Left ventricle myocardium inferior (tissue), 1 donor: ENCODE measurements around the gene RHBDD3. TPM values are rescaled to one million over a fixed set of nuclear protein-coding genes. Genes with fewer than 3 reads are reported as not detected.

Experiments
- DNase-seq: peaks from one replicate; pipeline ENCODE4 v3.0.0-alpha.2; 2020
- H3K27ac ChIP-seq: fragments of 200-600 bp; replicated peaks from 2 replicates; pipeline ENCODE4 v1.8.0; 2021
- H3K27me3 ChIP-seq: fragments of 200-600 bp; 2 replicates; pipeline ENCODE4 v1.8.0; 2021; ENCODE audit warnings: low read depth
- H3K36me3 ChIP-seq: fragments of 200-600 bp; 2 replicates; pipeline ENCODE4 v1.8.0; 2021
- H3K4me1 ChIP-seq: fragments of 200-600 bp; 2 replicates; pipeline ENCODE4 v1.8.0; 2021
- H3K4me3 ChIP-seq: fragments of 200-600 bp; 2 replicates; pipeline ENCODE4 v1.8.0; 2021; ENCODE audit warnings: mild to moderate bottlenecking, moderate library complexity
- H3K9me3 ChIP-seq: fragments of 200-600 bp; replicated peaks from 2 replicates; pipeline ENCODE4 v1.8.0; 2021
- intact Hi-C: fragments of 100-400 bp; cut with micrococcal nuclease; formaldehyde crosslinking; loops from one replicate; pipeline ENCODE4 v1.11.0; 2022
- total RNA-seq: library from RNA; stranded (reverse); fragmentation: NEBNext Ultra II Directional; extraction: Animal tissue kit (Norgen Biotek cat#: 25700); gene quantifications from one replicate; pipeline ENCODE4 v1.2.1, GENCODE V29; 2021
- TF ChIP-seq, protein P1 (sequence below): fragments of 200-600 bp; IDR thresholded peaks from 2 replicates; pipeline ENCODE4 v1.8.0; 2021; ENCODE audit warnings: antibody characterized with exemption, mild to moderate bottlenecking, borderline replicate concordance
- donor health status: DM: no; HTN: yes; CAD: no; lungs with severe emphysema.

The RHBDD3 gene
- total RNA-seq, 1 donor from 2014 or later: 15.0 TPM

DNA sequence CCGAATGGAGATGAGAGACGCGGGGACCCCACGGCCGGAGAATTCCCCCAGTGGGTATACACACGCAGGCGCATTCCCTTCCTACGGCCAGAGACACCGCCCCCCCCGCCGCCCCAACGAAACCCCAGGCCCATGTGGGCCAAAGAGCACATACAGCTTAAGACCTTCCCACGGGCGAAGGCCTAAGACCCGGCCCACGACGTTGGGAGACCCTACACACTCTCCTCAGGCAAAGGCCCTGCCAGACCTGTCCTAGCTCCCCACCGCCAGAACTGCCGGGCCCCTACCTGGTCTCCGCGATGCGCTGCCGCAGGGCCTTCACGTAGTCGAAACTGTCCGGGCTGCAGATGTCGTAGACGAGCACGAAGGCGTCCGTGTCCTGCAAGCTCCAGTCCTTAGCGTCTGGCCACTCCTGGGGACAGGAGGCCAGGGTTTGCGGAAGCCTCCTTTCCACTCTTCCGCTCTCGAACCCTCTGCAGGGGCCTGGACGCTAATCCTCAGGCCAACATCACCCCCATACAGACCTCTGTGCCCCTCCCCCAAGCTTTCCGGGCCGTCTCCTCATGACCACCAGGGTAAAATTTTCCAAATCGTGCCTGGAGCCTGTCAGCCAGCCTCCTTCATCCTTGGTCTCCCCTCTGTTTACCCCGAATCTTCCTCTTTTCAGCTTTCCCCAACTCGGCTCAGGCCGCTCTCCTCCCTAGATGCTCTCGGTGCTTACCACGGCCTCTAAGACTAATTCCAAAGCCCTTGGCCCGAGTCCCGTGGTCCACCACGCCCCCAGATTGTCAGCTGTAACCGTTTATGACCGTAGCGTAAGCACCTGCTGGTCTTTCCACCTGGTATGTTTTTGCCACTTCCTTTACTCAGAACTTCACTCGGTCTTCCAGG, 46.0 kb upstream of the RHBDD3 start:
- TF ChIP-seq, protein P1, sequence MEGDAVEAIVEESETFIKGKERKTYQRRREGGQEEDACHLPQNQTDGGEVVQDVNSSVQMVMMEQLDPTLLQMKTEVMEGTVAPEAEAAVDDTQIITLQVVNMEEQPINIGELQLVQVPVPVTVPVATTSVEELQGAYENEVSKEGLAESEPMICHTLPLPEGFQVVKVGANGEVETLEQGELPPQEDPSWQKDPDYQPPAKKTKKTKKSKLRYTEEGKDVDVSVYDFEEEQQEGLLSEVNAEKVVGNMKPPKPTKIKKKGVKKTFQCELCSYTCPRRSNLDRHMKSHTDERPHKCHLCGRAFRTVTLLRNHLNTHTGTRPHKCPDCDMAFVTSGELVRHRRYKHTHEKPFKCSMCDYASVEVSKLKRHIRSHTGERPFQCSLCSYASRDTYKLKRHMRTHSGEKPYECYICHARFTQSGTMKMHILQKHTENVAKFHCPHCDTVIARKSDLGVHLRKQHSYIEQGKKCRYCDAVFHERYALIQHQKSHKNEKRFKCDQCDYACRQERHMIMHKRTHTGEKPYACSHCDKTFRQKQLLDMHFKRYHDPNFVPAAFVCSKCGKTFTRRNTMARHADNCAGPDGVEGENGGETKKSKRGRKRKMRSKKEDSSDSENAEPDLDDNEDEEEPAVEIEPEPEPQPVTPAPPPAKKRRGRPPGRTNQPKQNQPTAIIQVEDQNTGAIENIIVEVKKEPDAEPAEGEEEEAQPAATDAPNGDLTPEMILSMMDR: no peak
- no peaks in the 10 kb centered on the region for H3K36me3 ChIP-seq
- no peak overlapping the region for H3K27ac ChIP-seq
- peak overlapping the region; percentile 67 for H3K4me3 ChIP-seq
- intact Hi-C loops: no loop called here
- peaks cover 34% of the 10 kb centered on the region for H3K27me3 ChIP-seq
- DNase-seq: no peak
- H3K9me3 ChIP-seq: no peaks in the 10 kb centered on the region
- H3K4me1 ChIP-seq: peaks cover 73% of the 10 kb centered on the region

DNA sequence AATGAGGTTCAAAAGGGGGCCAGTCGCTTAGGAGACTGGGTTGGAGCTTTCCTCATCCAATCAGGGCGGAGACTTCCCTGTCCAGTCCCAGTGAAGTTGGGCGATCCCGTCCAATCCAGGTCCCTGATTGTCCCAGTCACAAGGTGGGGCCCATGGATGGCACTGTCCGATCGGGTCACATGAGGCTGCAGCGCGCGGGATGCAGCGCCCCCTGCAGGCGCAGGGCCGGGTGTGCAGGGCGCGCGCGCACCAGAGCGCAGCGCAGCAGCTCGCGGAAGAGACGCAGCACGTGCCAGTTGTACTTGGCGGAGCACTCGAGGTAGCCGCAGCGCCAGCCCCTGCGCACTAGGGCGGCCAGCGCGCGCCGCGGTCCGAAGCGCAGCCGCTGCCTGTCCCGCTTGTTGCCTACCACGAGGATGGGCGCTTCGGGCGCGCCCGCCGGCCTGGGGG, 45.4 kb upstream of the RHBDD3 start:
- Histone ChIP-seq H3K36me3 (no peaks in the 10 kb centered on the region), H3K27me3 (peaks cover 34% of the 10 kb centered on the region), H3K4me1 (peaks cover 79% of the 10 kb centered on the region), H3K27ac (peak overlapping the region; percentile 97), H3K9me3 (no peaks in the 10 kb centered on the region), H3K4me3 (peak overlapping the region; percentile 67)
- intact Hi-C loops: no loop called here
- DNase-seq: no peak
- TF ChIP-seq, protein P1: peak; percentile 69

DNA sequence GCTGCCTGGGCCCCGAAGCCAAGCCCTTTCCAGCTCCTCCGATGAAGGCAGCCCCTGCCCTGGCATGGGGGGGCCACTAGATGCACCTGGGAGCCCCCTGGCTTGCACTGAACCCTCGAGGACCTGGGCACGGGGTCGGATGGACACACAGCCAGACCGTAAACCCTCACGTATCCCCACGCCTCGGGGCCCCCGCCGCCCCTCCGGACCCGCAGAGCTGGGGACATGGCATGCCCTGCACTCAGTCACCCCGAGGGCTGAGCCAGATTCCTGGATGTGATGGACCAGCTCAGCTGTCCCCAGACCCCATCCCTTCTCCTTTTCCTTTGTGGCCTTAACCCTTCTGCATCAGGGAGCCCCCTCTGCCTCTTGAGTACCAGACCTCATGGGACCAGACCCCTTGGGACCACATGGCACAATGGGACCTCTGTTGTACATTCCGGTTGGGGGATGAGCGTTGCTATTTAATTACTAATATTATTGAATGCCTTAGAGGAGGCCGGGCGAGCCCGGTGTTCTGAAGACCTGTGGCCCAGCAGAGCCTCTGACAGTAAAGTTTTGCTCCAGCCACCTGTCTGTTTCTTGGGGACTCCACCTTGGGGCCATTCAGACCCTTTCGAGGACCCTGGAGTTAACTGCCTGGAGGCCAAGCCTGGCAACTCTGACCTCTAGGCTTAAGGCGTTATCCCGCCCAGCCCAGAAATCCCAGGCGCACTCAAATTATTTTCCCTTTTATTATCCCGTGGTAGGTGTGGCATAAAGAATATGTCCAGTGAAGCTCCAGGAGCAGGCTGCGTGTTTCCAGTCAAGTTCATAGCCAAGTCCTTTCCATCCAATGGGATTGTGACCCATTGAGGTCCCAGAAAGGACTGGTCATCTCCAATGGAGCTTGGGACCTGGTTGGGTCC, 44.7 kb upstream of the RHBDD3 start:
- Histone ChIP-seq H3K36me3 (no peaks in the 10 kb centered on the region), H3K27me3 (peaks cover 34% of the 10 kb centered on the region), H3K4me3 (no peak overlapping the region), H3K27ac (peak overlapping the region; percentile 97), H3K9me3 (no peaks in the 10 kb centered on the region), H3K4me1 (peaks cover 86% of the 10 kb centered on the region)
- TF ChIP-seq, protein P1: no peak
- intact Hi-C loops: no loop called here
- no peak for DNase-seq

DNA sequence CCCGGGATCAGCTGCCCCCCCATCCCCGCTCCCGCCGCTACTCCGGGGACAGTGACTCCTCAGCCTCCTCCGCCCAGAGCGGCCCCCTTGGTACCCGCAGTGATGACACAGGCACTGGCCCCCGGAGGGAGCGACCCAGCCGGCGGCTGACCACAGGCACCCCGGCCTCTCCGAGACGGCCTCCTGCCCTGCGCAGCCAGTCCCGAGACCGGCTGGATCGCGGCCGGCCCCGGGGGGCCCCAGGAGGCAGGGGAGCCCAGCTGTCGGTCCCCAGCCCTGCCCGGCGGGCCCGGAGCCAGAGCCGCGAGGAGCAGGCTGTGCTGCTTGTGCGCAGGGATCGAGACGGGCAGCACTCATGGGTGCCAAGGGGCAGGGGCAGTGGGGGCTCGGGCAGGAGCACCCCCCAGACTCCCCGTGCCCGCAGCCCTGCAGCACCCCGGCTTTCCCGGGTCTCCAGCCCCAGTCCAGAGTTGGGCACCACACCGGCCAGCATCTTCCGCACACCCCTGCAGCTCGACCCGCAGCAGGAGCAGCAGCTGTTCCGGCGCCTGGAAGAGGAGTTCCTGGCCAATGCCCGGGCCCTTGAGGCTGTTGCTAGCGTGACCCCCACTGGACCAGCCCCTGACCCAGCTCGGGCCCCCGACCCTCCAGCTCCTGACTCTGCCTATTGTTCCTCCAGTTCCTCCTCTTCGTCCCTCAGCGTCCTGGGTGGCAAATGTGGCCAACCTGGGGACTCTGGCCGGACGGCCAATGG, 43.9 kb upstream of the RHBDD3 start:
- Histone ChIP-seq H3K4me3 (peak overlapping the region; percentile 94), H3K27me3 (peaks cover 34% of the 10 kb centered on the region), H3K4me1 (peaks cover 95% of the 10 kb centered on the region), H3K36me3 (no peaks in the 10 kb centered on the region), H3K9me3 (no peaks in the 10 kb centered on the region), H3K27ac (peak overlapping the region; percentile 97)
- TF ChIP-seq, protein P1: no peak
- intact Hi-C loops: no loop called here
- DNase-seq: no peak

DNA sequence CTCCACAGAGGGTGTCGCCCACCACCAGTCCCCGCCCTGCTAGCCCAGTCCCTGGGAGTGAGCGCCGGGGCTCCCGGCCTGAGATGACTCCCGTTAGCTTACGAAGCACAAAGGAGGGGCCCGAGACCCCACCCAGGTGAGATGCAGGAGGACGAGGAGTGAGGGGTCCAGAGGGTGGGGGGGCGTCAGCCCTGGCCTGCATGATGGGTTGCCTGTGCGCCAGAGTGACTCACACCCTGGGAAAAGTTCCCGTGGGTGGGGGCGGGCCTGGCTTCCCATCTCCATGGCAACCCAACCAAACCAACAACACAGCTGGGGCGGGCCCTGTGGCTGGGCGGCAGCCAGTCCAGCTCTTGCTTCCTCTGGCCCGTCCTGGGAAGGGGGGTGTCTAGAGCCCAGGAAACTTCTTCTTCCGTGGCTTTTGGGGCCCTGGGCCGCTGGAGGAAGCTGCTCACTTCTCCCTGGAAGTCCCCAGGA, 43.1 kb upstream of the RHBDD3 start:
- intact Hi-C loops: no loop called here
- H3K4me1 ChIP-seq: peaks cover 100% of the 10 kb centered on the region
- TF ChIP-seq, protein P1: no peak

More for the DNA sequence above, 43.1 kb upstream of the RHBDD3 start:
- Histone ChIP-seq H3K4me3 (peak overlapping the region; percentile 94), H3K27ac (peak overlapping the region; percentile 97), H3K36me3 (no peaks in the 10 kb centered on the region), H3K27me3 (peaks cover 27% of the 10 kb centered on the region), H3K9me3 (no peaks in the 10 kb centered on the region)
- peak; percentile 95 for DNase-seq
